HG02981 (cell line): ENCODE results near the gene TTC34.

Experiments used
- ATAC-seq: cut with Tn5 transposase; IDR thresholded peaks from one replicate; pipeline ENCODE4 v1.9.1; 2021; ENCODE audit warnings: mild to moderate bottlenecking, moderate library complexity; ENCODE audit not compliant: unreplicated experiment

The TTC34 gene

GRCh38 chr1:2801535-2802291, at the start of gene TTC34:
Gene TTC34, minus strand, starts transcription at chr1:2801693. Its CDS starts 866 bp downstream, at chr1:2800827.
- no peak for ATAC-seq

GRCh38 chr1:2850502-2850901, 49.0 kb upstream of the TTC34 start:
- no peak for ATAC-seq

- ATAC-seq: no peak
Observed at GRCh38 chr1:2848006-2848670, 46.6 kb upstream of the TTC34 start.

- ATAC-seq: no peak
Observed at GRCh38 chr1:2847086-2847985, 45.8 kb upstream of the TTC34 start.

GRCh38 chr1:2845869-2846268, 44.4 kb upstream of the TTC34 start:
- no peak for ATAC-seq

GRCh38 chr1:2840036-2840809, 38.7 kb upstream of the TTC34 start:
- no peak for ATAC-seq

GRCh38 chr1:2837823-2838222, 36.3 kb upstream of the TTC34 start:
- no peak for ATAC-seq

- no peak for ATAC-seq
Observed at GRCh38 chr1:2837316-2837715, 35.8 kb upstream of the TTC34 start.

GRCh38 chr1:2836333-2836970, 35.0 kb upstream of the TTC34 start:
- no peak for ATAC-seq

- ATAC-seq: no peak
Observed at GRCh38 chr1:2835650-2836159, 34.2 kb upstream of the TTC34 start.

- no peak for ATAC-seq
Observed at GRCh38 chr1:2834741-2835564, 33.5 kb upstream of the TTC34 start.

- no peak for ATAC-seq
Observed at GRCh38 chr1:2834146-2834475, 32.6 kb upstream of the TTC34 start.

GRCh38 chr1:2833454-2834145, 32.1 kb upstream of the TTC34 start:
- ATAC-seq: no peak

- no peak for ATAC-seq
Observed at GRCh38 chr1:2832506-2833453, 31.3 kb upstream of the TTC34 start.

- no peak for ATAC-seq
Observed at GRCh38 chr1:2831596-2832212, 30.2 kb upstream of the TTC34 start.

GRCh38 chr1:2830761-2831425, 29.4 kb upstream of the TTC34 start:
- ATAC-seq: no peak
